H1 (cell line): ENCODE measurements around the gene NOC2L. TPM values are rescaled to one million over a fixed set of nuclear protein-coding genes. Genes with fewer than 3 reads are reported as not detected.

Source experiments
- KDM1A ChIP-seq: fragments of 200-600, 300-600 bp; sonication (generic); IDR thresholded peaks from 2 replicates; pipeline ENCODE4 v1.7.1; 2016; ENCODE audit warnings: mild to moderate bottlenecking, low read length, borderline replicate concordance
- POU5F1 ChIP-seq: IDR thresholded peaks from 2 replicates; pipeline ENCODE4 v1.6.1; 2011; ENCODE audit warnings: low read depth, mild to moderate bottlenecking, low read length, moderate library complexity
- polyA plus RNA-seq, 7 experiments: library from polyadenylated mRNA; depleted of rRNA in 3 of 7; stranded (reverse) in 5 of 7; unstranded in 2 of 7; fragments of >200 nt in 5 of 7; fragments of 200-250 nt in 2 of 7; gene quantifications; 1 replicate in 5 of 7; 2 replicates in 1 of 7; 4 replicates in 1 of 7; pipeline versions ENCODE4 v1.2.1 to v1.2.3, GENCODE V29; 2011 to 2013; ENCODE audit warnings: missing spikeins in 2 of 7, mixed read lengths in 2 of 7
- total RNA-seq: library from RNA; stranded (reverse); fragmentation: NEBNext Ultra II Directional; extraction: Animal tissue kit (Norgen Biotek cat#: 25700); gene quantifications from 2 replicates; pipeline ENCODE4 v1.2.1, GENCODE V29; 2021

NOC2L gene
- total and polyA plus RNA-seq, 2 of the 8 experiments (the other 6 are each of a cell fraction or from before 2014, with no cell fraction given): 74.7 to 130 TPM

GRCh38 chr1:938088-938683 is 20.9 kb downstream of the NOC2L start (continued):
- TF ChIP-seq KDM1A (no peak), POU5F1 (no peak)
